Fibroblast of skin of right quadriceps (primary cell): ENCODE results near the gene IFNGR2.
"Not testable (repeated sequence)": the region's sequence is repeated elsewhere in the genome, so short reads cannot be mapped to it uniquely, and the experiment has no call there.

ENCODE experiments used
- DNase-seq: peaks from one replicate; pipeline ENCODE4 v3.0.0-alpha.2; 2013

Gene IFNGR2

DNA sequence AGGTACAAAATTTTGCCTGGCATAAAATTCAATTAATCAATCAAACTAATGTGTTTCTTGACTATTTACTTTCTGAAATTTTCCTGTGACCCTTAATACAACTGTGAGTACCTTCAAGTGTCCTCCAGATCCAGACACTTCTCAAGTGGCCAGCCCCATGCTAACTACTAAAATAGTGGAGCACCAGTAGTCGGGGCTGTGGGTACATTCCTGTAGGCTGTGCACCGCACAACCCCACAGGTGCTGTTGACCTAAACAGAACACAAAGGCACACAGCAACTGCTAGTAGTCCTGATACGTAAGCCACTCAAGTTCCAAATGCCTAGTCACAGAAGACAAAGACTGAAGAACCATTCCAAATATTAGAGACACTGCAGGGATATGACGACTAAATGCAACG lies 40.0 kb downstream of the IFNGR2 start:
- no peak for DNase-seq

- DNase-seq = no peak
These were observed 41.3 kb downstream of the IFNGR2 start for GRCh38 chr21:33444499-33444898.

DNA sequence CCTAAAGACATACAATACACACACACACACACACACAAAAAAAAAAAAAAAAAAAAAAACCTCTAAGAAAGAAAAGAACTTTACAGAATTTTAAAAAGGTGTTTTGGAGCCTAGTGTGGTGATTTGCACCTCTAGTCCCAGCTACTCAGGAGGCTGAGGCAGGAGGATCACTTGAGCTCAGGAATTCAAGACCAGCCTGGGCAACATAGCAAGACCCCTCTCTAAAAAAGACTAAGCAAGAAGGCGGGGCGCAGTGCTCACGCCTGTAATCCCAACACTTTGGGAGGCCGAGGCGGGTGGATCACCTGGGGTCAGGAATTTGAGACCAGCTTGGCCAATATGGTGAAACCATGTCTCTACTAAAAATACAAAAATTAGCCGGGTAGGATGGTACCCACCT lies 43.4 kb downstream of the IFNGR2 start:
- not testable (repeated sequence) for DNase-seq

- no peak for DNase-seq
These were observed 46.4 kb downstream of the IFNGR2 start for GRCh38 chr21:33449616-33450015.

GRCh38 chr21:33451634-33452071 lies 48.4 kb downstream of the IFNGR2 start:
- no peak for DNase-seq

GRCh38 chr21:33452362-33452761 lies 49.1 kb downstream of the IFNGR2 start:
- DNase-seq = no peak

DNA sequence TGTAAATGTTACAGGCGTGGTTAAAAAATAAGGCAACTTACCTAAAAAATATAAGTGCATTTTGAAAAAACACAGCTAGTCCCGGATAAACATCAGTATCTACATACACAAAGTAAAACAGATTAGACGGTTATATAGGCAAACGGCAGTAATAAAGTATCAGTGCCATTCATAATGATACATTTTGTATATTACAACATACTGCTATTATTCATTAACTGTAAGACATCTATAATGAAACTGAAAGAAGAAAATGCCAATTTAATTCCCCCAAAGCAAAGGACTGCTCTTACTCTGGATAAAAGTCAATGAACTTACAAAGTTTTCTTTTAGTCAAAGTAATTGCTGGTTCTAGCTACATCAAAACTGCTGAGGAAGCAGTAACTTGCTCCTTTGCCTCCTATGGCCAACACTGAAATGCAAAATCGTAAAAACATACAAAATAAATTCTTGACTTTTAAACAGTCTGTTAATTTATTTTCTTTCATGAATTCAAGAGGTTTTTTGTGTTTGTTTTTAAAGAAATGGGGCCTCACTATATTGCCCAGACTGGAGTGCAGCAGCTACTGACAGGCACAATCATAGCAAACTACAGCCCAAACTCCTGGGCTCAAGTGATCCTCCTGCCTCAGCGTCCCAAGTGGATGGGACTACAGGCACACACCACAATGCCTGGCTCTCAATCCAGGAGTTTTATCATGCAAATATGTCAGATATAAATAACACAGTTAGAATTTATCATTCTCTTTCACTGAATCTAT lies 52.7 kb downstream of the IFNGR2 start:
- DNase-seq = no peak

DNA sequence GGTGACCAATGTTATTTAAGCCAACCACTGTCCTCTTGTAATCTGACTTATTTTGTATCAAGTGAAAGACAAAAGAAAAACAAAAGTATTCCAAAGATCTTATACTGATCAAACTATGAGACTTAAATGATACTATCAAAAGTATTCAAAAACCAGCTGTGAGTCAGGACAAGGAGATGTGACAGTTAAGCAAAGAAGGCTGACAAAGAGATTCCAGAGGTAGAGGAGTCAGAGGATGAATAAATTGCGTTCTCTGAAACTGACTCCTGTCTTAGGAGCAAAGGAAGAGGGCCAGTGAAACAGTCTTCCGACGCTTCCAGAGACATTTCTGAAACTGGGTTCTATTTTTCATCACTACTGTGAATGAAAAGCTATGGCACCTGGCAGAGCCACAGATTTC lies 55.6 kb downstream of the IFNGR2 start:
- no peak for DNase-seq

- no peak for DNase-seq
These were observed 58.5 kb downstream of the IFNGR2 start for GRCh38 chr21:33461538-33462250.

DNA sequence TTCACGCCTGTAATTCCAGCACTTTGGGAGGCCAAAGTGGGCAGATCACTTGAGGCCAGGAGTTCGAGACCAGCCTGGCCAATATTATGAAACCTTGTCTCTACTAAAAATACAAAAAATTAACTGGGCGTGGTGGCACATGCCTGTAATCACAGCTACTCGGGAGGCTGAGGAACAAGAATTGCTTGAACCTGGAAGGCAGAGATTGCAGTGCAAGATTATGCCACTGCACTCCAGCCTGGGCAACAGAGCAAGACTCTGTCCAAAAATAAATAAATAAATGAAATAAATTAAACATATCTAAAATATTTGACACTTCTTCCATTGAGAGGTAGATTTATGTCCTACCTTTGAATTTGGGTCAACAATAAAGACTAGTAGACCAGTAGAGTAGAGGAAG lies 66.0 kb downstream of the IFNGR2 start:
- DNase-seq = not testable (repeated sequence)

DNA sequence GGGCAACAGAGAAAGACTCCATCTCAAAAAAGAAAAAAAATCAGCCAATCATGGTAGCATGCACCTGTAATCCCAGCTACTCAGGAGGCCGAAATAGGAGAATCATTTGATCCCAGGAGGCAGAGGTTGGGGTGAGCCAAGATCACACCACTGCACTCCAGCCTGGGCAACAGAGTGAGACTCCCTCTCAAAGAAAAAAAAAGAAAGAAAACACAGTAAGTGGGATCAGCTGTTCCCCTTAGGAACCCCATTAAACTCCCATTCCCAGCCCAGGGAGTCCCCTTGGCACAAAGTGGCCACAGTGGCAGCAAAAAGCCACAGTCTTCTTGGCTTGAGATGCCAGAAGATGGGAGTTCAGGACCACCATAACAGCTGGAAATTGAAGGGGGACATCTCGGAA lies 67.5 kb downstream of the IFNGR2 start:
- DNase-seq = no peak

- DNase-seq = no peak
These were observed 70.1 kb downstream of the IFNGR2 start for GRCh38 chr21:33473344-33473743.

DNA sequence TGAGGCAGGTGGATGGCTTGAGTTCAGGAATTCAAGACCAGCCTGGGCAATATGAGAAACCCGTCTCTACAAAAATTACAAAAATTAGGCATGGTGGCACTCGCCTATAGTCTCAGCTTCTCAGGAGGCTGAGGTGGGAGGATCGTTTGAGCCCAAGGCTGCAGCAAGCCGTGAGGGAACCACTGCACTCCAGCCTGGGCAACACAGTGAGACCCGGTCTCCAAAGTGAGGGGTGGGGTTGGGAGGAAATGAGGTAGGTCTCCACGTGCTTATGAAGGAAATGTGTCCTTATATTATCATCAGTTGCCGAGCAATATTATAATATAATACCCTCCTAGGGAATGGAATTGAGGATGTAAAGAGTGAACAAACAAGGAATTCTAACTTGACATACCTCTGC lies 73.9 kb downstream of the IFNGR2 start:
- no peak for DNase-seq

- DNase-seq = no peak
These were observed 75.0 kb downstream of the IFNGR2 start for GRCh38 chr21:33478182-33478581.

- DNase-seq = peak; percentile 12
These were observed 75.9 kb downstream of the IFNGR2 start for GRCh38 chr21:33478935-33479678.

GRCh38 chr21:33479679-33480480 lies 76.7 kb downstream of the IFNGR2 start, which contains the start of gene TMEM50B:
Gene TMEM50B, minus strand, starts transcription at chr21:33479974. Its CDS starts 11,089 bp downstream, at chr21:33468885.
- DNase-seq = peak; percentile 96

DNA sequence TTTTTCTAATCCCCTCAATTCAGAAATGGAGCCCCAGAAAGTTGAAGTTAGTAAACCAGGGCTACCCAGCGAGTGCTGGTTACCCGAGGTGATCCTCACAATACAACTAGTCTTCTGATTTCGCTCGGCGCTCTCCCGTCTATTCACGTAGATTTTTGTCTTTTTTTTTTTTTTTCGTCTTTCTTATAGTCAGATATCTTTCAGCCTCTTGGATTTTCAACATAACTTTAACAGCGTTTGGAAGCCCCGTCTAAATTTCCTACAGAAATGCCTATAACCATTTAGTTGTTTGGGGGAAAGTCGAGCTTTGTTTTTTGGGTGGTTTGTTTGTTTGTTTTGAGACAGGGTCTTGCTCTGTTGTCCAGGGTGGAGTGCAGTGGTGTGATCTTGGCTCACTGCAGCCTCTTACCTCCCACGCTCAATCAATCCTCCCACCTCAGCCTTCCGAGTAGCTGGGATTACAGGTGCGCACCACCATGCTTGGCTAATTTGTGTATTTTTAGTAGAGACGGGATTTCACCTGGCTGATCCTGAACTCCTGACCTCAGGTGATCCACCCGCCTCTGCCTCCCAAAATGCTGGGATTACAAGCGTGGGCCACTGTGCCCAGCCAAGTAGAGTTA lies 77.4 kb downstream of the IFNGR2 start:
- no peak for DNase-seq

- DNase-seq = no peak
These were observed 78.2 kb downstream of the IFNGR2 start for GRCh38 chr21:33481314-33481943.
